Glomerular visceral epithelial cell (primary cell): ENCODE results near the gene B3GNT4.
"Not testable (repeated sequence)": the region's sequence is repeated elsewhere in the genome, so short reads cannot be mapped to it uniquely, and the experiment has no call there.

Source experiments
- DNase-seq: peaks from one replicate; pipeline ENCODE4 v3.0.0-alpha.2; 2016; ENCODE audit errors: extremely low spot score

Gene B3GNT4

GRCh38 chr12:122189626-122190475 lies 13.7 kb upstream of the B3GNT4 start:
- DNase-seq: no peak

- peak; percentile 54 for DNase-seq
Observed at GRCh38 chr12:122190842-122191668, 12.5 kb upstream of the B3GNT4 start.

- DNase-seq: no peak
Observed at GRCh38 chr12:122192441-122192840, 11.1 kb upstream of the B3GNT4 start.

- no peak for DNase-seq
Observed at GRCh38 chr12:122194804-122195203, 8.7 kb upstream of the B3GNT4 start.

GRCh38 chr12:122195405-122195804 lies 8.1 kb upstream of the B3GNT4 start:
- DNase-seq: no peak

GRCh38 chr12:122197612-122197966 lies 5.9 kb upstream of the B3GNT4 start:
- no peak for DNase-seq

- no peak for DNase-seq
Observed at GRCh38 chr12:122199484-122200355, 3.8 kb upstream of the B3GNT4 start.

- no peak for DNase-seq
Observed at GRCh38 chr12:122200541-122201175, 2.9 kb upstream of the B3GNT4 start.

- no peak for DNase-seq
Observed at GRCh38 chr12:122201381-122201780, 2.1 kb upstream of the B3GNT4 start.

- DNase-seq: no peak
Observed at GRCh38 chr12:122202017-122202416, 1.5 kb upstream of the B3GNT4 start.

GRCh38 chr12:122202811-122203210 lies 698 bp upstream of the B3GNT4 start:
- DNase-seq: not testable (repeated sequence)

GRCh38 chr12:122204167-122205052 lies 901 bp downstream of the B3GNT4 start:
- no peak for DNase-seq

- DNase-seq: no peak
Observed at GRCh38 chr12:122205053-122205925, 1.8 kb downstream of the B3GNT4 start.

GRCh38 chr12:122206111-122206881 lies 2.8 kb downstream of the B3GNT4 start:
- DNase-seq: no peak

- DNase-seq: no peak
Observed at GRCh38 chr12:122206976-122207375, 3.5 kb downstream of the B3GNT4 start.

GRCh38 chr12:122207391-122207790 lies 3.9 kb downstream of the B3GNT4 start:
- DNase-seq: no peak

- DNase-seq: no peak
Observed at GRCh38 chr12:122208073-122208820, 4.7 kb downstream of the B3GNT4 start.

GRCh38 chr12:122215771-122216170 lies 12.3 kb downstream of the B3GNT4 start:
- peak; percentile 51 for DNase-seq
